Activated CD4-positive, alpha-beta T cell treated with anti-CD3 and anti-CD28 coated beads for 48 hours (primary cell): Measurements from ENCODE around the gene SCCPDH.
A peak's percentile ranks its signal among the peaks of the same experiment; 100 is the strongest.
"Not testable (repeated sequence)": the region's sequence is repeated elsewhere in the genome, so short reads cannot be mapped to it uniquely, and the experiment has no call there.

Experiments used
- DNase-seq: peaks from one replicate; pipeline ENCODE4 v3.0.0-alpha.2; 2020

Gene SCCPDH, protein sequence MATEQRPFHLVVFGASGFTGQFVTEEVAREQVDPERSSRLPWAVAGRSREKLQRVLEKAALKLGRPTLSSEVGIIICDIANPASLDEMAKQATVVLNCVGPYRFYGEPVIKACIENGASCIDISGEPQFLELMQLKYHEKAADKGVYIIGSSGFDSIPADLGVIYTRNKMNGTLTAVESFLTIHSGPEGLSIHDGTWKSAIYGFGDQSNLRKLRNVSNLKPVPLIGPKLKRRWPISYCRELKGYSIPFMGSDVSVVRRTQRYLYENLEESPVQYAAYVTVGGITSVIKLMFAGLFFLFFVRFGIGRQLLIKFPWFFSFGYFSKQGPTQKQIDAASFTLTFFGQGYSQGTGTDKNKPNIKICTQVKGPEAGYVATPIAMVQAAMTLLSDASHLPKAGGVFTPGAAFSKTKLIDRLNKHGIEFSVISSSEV

DNA sequence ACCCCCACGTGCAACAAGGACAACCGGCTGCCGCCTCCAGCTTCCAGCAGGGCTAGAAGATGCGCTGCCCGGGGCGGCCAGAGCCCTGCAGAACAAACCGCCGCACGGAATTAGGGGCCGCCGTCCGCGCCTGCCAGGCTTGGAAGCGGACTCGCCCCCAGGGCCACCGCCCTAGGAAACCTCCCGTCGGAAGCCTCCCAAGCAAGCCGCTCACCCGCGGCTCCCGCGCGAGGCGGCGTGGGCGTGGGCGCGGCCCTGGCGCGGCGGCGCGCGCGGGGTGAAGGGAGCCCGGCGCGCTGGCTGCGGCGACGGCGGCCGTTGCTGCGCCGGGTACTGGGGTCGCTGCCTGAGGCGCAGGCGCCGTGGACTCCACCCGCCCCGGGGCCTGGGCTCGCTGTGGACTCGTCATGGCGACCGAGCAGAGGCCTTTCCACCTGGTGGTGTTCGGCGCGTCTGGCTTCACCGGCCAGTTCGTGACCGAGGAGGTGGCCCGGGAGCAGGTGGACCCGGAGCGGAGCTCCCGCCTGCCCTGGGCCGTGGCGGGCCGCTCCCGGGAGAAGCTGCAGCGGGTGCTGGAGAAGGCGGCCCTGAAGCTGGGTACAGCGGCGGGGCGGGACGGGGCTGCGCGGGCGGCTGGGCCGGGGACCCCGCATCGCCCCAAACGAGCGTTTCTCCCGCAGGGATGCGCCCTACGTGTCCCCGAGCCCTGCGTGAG lies at the start of gene SCCPDH:
SCCPDH (plus strand) TSS at position 394 of the 715 bp plus-strand sequence; CDS start at position 408, 14 bp downstream.
- DNase-seq = peak; percentile 82

DNA sequence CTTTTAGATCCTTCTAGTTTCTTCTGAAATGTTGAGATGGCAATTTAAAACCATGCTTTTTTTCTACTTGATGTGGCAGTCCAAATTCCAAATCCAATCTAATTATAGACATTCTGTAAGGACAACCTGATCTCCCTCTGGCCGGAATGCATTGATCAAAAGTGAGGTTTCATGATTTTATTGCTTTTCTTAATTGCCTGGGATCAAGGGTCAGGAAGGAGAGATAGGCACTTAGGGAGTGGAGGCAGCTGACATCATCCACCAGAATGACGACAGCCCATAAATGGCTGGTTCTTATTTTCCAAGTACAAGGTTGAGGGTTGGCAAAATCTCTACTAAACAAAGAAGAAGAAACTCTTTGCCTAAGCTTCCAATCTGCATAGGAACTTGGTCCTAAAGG lies 46.4 kb upstream of the SCCPDH start:
- DNase-seq = no peak

DNA sequence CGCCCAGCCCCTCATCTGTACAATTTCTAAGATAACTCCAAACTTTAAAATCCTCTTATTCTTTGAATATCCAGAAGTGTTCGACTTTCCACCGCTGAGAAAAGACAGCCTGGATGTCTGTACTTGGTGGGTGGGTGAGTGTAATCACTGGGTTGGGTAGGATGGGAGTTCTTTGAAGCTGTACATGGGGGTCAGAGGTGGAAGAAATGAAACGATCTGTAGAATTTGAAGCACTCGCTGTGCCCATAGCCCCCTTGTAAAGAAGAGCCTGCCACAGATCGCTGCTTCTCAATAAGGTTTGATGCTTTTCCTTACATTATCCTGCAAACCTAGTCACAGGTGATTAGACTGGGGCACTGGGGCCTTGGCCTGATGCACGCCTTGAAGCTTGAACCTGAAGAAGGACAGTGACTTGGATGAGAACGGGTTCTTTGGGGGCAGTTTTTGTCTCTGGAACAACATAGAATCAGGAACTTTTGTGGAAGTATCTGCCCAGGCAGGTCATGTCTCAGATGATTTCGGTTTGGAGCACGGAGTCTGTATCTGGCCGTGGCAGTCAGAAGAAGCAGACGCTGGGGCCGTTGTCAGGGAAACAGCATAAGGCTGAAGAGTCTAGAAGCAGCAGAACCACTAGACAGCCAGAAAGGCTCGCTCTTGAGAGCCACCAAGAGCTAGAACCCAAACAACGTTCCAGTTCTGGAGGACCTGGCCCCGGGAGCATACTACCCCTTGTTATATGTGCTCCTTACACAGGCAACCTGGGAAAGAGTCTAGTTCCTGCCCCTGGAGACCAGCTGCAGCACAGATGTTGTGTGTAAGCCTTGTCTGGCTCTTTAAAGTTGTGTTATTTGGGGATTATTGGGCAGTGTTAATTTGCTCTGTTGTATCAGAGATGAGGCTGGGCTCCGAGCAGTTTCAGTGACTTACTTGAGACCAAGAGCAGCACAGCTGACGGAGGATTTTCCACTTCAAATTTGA lies 45.1 kb upstream of the SCCPDH start:
- no peak for DNase-seq

DNA sequence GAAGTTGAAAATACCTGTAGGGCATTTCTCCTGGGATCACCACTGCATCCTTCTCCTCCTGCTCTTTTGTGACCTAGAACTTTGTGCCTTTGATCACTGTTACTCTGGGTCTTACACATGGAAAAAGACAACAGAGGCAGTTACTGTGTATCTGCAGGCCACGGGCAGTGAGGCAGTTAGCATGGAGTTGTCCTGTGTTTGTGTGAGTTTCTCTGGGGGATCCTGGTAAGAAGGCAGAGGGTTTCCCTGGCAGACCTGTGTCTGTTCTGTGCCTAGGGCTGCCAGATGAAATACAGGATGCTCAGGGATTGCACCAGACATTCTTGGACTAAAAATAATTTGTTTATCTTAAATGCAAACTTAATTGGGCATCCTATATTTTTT lies 44.4 kb upstream of the SCCPDH start:
- no peak for DNase-seq

DNA sequence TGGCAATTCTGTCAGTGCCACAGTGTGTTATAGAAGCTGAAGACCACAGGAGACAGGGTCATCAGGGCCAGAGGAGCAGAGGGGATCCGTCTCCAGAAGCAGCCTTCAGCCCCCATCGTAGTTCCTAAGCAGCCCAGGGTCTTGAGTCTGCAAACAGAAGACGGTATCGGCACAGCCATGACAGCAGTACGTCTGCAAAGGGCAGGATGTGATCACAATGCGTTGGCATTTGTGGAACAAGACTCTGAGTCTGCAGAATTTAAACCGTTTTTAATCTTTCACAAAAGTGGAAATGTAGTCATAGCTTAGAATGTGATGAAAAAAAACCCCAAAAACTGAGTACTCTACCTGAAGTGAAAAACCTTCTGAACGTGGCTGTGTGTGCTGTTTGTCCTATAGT lies 44.0 kb upstream of the SCCPDH start:
- no peak for DNase-seq

DNA sequence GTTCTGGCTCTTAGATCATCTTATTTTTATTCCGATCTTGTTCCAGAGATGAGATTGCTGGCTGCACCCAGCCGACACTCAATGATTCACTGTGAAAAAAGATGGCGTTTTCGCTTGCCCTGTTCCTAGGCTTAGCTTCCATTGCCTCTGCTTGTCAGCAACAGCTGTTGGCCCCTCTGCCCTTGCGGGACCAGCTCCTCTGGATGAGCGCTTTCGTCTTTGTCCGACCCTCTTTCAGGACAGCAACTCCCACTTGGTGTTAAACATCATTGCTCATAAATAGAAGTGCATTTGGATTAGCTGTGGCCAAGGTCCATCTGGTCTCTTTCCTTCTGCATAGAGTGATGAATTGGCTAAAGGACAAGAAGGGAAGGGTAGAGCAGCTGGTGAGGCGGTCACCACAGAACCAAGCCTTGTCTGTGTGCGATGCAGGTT lies 43.5 kb upstream of the SCCPDH start:
- no peak for DNase-seq

DNA sequence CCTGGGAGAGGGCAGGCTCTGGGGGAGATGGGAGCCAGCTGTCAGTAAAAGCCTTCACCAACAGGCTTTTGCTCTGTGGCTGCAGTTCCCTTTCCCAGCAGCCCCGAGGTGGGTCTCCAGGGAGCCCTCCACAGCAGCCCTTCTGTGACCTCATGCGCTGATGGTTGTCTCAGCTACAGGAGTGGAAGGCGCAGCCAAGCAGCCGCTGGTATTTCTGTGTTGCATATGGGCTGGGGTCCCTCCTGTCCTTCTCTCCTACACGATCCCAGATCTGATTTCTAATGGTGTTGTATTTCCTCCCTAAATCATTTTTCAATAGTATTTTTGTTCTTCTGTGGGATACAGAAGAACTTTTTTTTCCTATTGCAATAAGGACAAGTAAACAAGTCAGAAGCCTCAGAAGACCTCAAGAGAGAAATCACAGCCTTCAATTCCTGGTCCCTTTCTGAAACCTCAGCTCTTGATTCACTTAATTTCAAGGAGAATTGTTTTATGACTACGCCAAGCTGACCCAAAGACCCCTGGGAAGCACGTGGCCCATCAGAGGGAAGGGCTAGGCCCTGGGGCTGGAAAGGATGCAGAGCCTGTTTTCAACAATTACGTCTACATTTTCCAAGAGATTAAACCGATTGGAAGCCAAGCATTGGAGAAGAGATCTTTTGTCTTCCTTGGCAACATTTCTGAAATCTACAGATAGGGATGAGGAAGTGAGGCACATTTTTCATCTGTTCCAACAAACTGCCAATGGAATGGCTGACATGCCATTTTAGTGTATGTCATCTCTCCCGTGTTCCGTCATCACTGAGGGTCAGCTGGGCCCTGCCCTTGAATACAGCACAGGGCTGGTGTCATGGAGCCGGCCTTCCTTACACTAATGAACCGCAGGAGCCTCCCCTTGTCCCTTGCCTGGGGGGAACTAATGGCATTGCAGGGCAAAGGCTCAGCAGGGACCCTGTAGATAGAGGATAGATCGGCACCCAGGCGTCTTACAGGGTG lies 42.0 kb upstream of the SCCPDH start:
- DNase-seq = no peak

DNA sequence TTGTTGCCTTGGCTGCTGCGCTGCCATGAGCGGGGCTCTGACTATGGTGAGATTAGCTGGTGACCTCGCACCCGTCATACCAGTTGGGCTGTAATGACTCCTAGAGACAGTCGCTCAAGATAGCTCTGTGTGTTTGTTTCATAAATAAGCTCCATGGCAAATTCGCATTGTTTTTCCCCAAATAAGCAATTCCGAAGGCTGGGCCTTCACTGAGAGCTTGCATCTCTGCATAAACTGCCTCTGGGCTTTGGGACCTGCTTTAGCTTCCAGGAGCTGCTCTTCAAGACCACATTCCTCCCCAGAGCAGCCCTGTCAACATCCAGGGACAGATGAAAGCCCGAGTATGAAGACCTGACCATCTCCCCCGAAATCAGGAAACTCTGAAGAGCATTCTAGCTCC lies 40.7 kb upstream of the SCCPDH start:
- no peak for DNase-seq

DNA sequence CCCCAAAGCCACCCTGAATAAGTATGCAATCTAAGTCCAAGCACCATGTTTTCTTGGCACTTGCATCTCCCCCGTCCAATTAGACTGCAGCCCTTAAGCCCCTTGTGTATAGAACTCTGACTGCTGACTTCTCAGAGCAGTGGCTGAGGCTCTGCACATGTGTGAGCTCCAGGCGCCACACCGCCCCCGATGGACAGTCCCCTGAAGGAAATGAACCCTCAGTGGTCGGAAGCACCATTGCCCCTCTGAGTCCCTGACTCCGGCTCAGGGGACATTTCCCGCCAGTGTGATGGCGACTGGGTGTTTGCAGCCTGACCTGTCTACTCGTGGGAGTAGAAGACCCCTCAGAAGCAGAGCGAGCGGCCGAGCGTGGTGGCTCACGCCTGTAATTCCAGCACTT lies 37.2 kb upstream of the SCCPDH start:
- DNase-seq = no peak

DNA sequence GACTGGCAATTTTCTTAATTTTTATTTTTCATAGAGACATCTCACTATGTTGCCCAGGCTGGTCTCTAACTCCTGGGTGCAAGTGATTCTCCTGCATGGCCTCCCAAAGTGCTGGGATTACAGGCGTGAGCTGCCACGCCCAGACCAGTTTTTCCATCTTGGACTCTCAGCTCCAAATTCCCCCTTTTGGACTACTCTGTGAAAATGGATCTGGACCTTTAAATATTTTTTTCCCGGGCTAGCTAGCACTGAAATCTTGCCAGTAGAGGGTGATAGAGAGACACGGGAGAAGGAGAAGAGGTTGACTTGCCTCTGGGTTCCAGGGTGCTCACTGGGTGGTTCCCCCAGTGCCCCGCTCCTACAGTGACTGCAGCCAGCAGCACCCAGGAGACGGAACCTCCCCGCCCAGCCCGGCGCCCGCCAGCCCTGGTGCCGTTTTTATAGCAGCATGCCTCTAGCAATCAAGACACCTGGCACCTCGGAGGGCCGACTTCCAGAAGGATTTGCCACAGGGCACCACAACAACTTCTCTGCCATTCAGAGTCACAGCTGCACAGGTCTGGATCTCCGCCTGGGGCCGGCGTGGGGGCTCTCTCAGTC lies 34.7 kb upstream of the SCCPDH start:
- peak; percentile 62 for DNase-seq

DNA sequence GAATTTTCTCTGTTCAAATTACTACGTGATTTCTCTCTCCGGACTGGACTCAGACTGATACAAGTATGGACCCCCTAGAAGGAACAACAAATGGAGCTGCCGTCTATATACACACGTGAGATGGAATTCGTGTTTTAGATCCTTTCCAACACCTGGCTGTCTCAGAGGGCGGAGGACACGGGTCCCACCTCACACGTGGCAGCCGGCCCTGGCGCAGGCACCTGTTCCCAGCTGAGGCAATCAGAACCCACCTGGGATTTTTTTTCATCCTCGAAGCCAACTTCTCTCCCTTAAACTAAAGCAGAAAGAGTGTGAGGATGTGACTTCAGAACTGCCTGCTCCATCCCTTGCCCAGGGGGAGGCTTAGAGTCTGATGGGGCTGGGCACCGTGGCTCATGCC lies 34.1 kb upstream of the SCCPDH start:
- DNase-seq = no peak

DNA sequence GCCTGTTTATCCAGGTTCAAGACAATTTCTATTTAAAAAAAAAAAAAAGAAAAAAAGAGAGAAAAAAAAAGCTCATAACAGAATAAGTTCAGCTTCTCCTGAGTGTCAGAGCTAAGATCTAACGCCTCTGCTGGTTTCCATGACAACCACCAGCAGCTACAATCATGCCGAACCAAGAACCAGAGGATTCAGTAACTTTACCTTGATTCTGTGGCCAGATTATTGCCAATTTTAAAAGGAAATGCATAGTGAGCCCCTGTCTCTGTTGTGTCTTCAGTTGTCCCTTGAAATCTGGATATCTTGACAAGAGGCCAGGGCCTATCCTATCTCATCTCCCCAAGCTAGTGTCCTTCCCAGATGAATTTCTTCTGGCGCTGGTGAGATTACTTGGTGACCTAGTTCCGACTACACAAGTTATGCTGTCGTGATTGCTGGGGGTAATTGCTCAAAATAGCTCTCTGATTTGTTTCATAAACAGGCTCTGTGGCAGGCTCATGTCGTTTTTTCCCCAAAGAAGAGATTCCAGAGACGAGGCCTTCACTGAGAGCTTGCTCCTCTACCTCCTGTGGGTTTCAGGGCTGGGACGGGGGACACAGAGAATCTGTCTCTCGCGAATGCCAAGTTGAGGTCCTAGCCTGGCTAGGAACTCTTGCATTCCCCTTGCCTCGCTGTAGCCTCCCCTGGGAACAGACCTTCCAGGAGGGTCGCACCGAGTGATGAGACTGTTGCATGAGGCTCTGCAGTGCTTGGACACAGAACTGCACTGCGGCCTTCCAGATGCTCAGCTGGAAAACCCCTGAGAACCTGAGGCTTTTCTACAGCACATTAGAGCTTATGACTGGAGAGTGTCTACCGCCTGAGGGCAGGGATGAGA lies 32.4 kb upstream of the SCCPDH start:
- DNase-seq = no peak

DNA sequence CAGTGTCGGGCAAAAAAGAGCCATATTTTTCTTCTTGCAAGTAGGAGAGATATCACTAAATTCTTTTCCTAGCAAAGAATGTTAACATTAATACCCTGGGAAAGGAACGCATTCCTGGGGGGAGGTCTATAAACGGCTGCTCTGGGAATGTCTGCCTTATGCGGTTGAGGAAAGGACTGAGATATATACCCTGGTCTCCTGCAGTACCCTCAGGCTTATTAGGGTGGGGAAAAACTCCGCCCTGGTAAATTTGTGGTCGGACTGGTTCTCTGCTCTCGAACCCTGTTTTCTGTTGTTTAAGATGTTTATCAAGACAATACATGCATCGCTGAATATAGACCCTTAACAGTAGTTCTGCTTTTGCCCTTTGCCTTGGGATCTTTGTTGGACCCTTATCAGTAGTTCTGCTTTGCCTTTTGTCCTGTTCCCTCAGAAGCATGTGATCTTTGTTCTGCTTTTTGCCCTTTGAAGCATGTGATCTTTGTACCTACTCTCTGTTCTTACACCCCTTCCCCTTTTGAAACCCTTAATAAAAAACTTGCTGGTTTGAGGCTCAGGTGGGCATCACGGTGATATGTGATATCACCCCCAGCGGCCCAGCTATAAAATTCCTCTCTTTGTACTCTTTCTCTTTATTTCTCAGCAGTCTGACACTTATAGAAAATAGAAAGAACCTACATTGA lies 29.9 kb upstream of the SCCPDH start:
- DNase-seq = not testable (repeated sequence)

DNA sequence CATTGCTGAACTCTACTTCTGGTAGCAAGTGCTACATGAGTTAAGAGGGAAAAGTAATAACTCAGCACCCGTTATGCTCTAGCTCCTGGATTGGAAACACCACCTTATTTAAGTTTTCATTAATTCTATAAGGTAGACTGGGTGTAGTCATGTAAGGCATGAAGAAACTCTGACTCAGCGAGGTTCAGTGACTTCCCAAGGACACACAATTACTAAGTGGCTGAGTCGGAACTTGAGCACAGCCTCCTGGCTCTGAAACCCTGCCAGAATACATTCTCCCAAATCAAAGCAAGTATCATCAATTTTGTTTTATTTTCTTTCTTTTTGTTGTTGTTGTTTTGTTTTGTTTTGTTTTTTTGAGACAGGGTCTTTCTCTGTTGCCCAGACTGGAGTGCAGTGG lies 29.1 kb upstream of the SCCPDH start:
- DNase-seq = no peak

DNA sequence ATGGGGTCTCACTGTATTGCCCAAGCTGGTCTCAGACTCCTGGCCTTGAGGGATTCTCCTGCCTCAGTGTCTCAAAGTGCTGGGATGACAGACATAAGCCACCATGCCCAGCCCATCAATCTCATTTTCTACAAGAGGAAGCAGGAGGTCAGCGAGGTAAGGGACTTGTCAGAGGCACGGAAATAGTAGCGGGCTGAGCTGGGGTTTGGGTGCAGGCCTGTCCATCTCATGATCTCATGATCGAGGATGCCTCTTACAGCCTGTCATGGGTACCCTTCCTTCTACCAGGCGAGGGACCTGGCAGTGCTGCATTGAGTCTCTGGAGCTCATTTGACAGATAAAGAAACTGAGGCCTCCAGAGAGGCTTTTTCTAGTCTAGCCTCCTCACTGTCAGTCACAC lies 28.5 kb upstream of the SCCPDH start:
- DNase-seq = no peak

DNA sequence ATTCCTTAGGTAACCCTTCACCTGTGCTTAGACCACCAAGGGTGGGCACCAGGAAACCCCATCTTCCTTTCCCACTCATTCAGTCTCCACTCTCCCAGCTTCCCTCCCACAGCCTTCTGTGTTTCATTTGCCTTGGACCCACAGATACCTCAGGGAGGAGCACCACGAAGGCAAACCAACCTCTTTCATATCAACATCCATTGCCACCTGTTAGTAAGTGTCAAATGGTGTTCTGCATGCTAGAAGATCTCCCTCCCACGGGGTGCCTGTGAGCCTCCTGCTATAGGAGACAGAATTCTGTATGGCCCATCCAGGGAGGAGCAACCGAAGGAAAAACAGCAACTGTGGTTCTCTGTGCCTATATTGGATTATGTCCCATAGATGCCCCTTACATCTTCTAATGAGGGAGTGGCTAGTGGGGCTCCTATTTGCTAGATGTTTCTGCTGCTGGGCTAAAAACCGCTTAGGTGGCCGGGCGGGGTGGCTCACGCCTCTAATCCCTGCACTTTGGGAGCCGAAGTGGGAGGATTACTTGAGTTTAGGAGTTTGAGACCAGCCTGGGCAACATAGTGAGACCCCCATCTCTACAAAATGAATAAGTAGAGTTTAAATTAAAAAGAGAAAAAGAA lies 25.6 kb upstream of the SCCPDH start:
- DNase-seq = no peak

DNA sequence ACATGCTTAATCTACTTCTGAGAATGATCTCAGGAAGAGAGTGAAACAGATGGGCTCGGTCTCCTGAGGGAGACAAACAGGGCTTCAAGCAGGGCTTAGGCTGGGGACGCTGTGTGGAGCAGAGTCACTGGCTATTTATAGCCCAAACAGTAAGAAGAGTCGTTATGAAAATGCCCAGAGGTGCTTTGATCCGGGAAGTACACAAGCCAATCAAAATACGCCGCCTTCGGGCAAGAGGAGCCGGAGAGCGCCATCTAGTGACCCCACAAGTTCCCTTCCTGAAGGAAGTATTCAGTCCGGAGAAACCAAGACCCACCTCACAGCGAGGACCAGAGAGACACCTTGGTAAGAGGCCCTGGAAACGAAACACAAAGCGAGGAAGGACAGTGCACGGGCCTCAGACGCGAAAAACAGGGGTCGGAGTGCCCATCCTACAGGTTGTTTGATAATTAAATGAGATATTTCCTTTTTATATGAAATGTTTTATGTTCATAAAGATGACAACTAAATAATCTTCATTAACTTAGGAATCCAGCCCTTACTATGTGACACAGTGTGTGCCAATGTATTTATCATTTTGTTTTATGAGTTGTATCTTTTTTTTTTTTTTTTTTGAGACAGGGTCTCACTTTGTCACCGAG lies 25.0 kb upstream of the SCCPDH start:
- DNase-seq = peak; percentile 89

DNA sequence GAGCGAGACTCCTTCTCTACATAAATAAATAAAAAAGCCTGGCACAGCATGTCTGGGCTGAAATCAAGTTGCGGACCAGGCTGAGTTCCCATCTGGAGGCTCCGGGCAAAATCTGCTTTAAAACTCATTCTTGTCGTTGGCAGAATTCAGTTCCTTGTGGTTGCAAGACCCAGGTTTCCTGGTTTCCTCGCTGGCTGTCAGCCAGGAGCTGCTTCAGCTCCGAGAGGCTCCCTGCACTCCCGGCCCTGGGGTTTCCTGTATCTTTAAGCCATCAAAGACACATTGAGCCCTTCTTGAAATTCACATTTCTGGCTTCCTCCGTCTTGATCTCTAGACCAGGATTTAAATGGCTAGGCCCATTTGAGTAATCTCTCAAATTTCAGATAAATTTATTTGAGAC lies 20.6 kb upstream of the SCCPDH start:
- DNase-seq = no peak

DNA sequence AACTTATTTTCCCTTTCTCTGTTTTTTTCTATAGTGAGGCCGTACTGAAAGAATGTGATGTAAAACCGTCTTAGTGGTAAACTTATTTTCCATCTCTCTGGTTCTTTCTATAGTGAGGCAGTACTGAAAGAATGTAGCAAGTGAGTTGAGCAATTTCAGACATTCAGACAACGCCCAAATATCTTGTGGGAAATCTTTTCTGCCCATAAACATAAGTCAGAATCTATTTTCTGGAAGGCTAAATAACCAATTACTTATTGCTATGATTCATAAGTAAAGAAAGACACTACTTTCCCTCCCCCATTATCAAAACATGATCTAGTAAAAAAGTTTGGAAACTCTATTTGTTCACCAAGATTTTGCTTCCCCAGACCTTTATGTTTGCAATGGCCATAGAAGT lies 18.8 kb upstream of the SCCPDH start:
- no peak for DNase-seq
